Dedifferentiated amniotic fluid mesenchymal stem cell (primary cell): ENCODE data around the gene EFNA4.

ENCODE experiments used
- DNase-seq: peaks from one replicate; pipeline ENCODE4 v3.0.0-alpha.2; 2016; ENCODE audit errors: extremely low spot score

EFNA4 gene

DNA sequence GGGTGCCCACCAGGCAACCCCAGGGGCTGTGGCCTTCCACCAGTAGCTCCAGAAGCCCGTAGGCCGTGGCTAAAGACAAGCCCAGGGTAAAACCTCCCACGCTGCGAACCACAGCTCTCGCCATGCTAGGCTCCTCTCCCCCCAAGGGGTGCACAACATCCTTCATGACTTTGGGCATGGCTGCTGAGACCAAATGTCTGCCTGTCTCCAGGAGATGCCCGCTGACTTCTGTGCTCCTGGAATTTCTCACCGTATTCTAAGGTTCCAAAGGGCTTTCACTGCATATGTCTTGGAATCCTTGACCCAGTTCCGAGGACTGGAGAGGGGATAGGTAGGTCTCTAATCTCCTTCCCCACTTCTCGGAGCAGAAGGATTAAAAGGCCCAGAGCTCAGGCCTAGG lies 30.0 kb upstream of the EFNA4 start, which contains the start of the genes DCST1 and DCST2:
DCST1 (plus strand) TSS at position 301 of the 400 bp plus-strand sequence. CDS start 213 bp downstream, outside the sequence.
DCST2 (minus strand) TSS at position 258 of the 400 bp plus-strand sequence; CDS start at position 178, 80 bp downstream.
- no peak for DNase-seq

DNA sequence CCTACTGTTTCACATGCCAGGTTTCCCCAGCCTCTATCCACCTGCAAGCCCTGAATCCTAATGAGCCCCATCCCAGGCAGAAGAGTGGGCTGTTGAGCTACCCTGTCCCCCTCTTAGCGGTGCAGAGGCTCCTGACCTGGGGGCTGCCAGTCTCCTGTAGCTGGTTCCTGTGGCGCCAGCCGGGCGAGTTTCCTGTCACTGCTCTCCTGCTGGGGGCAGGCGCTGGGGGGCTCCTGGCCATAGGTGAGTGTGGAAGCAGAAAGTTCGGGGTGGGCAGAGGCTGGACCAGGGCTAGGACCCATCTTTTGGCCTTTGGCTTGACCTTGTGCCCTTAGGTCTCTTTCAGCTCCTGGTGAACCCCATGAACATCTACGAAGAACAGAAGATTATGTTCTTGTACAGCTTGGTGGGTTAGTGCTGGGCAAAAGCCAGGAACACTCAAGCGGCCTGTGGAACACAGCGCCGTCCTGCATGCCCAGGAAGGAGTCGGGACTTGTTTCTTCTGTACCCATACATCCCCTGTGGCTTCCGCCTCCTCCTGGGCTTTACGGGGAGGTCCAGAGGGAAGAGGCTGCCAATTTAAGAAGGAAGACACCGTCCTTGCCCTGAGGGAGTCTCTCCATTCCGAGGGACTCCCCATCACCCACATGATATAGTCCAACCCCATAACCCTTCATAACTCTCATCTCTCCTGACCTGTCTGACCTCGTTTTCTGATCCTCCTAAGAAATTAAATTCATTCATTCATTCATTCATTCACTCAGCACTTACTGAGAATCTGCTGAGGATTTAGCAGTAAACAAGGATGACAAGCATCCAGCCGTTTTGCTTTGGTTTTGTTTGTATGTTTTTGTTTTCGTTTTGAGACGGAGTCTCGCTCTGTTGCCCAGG lies 29.0 kb upstream of the EFNA4 start:
- DNase-seq, result no peak

DNA sequence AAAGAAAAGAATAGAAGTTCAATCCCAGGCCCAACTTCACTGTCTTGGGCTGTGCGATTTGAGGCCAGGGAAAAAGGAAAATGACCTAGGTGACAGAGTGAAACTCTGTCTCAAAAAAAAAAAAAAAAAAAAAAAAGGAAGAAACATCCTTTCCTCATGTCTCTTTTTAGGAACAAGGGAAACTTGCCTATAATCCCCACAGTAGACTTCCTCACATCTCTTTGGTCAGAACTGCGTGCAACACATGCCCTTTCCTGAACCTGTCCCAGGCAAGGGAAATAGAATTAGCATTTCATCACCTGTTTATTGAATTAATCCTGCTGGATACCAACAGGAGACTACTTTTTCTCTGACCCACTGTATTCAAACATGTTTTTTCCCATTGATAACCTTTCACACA lies 27.6 kb upstream of the EFNA4 start:
- no peak for DNase-seq

DNA sequence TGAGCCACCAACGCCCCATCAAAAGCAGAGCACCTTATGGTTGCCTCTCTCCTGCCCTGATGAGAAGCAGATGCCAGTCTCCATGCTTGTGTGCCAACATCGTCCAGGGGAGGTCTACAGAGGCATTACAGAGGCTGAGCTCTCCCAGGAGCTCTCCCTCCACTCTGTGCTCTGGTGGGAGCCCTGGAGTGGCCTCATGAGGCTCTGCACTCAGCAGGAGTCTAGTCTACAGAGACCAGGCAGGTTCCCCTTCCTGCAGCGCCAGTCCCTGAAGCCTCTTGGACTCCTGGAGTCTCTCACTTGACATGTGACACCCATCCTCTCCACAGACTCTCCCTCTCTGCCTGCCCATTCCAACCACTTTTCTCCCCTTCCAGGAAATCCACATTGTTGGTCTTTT lies 26.5 kb upstream of the EFNA4 start:
- no peak for DNase-seq

DNA sequence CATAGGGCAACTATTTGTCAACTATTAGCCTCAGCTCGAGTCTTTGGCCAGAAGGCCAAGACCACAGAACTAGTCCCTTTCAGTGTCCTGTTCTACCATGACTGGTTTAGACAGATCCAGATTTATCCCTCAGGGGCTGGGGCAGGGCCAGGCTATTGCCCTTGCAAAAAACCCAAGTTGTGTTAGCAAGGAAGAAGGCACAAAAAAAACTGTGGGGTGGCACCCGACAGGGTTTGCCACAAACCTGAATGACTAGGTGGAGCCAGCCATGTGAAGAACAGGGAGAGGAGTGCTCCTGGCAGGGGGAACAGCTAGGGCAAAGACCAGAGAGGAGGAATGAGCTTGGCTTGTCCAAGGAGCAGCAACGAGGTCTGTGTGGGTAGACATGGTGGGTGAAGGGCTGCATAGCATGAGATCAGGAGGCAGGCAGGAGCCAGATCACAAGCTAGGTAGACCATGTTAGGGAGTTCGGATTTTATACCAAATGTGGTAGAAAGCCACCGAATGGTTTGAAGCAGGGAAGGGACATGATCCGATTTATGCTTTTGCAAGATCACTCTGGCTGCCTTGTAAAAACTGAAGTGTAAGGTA lies 25.6 kb upstream of the EFNA4 start:
- no peak for DNase-seq

DNA sequence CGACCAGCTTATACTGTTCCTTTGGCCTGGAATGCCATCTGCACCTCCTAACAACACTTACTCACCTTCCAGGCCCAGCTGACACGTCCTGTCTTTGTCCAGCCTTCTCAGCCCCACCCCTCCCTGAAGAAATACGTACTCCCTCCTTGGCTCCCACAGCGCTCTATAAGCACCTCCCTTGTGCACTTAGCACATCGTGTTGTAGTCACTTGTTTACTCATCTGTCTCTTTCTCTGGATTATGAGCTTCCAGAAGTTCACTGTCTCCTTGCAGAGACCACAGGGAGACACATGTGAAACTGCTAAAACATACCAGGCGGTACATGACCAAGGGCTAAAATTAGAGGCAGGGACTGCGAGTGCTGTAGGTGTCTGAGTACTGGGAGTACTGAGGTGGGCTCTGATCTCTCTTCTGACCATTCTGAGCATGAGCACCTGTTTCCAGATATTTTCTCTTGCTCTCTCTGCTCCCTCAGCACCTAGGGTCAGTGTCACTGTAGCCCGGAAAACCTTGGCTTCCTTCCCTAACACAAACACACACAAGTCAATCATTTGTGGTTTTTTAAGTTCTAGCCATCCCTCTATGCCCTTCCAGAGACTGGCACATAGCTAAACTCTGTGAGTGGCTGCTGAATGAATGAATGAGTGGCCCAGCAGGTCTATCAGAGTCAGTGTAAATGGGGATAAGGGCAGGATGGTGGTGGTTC lies 24.8 kb upstream of the EFNA4 start:
- DNase-seq, result no peak

DNA sequence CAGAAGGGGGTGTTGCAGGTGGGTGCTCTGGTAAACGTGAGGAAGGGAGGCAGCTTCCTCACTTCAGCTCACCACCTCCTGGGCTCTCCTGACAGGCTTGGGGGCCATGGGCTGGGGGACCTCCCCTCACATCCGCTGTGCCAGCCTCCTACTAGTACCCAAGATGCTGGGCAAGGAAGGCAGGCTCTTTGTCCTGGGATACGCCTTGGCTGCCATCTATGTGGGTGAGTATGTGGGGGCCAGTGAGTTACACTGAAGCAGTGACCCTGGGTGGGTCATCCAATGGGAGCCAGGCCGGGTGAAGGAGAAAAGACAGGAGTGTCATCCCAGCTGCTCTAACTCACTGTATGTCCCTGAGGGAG lies 24.3 kb upstream of the EFNA4 start:
- no peak for DNase-seq

DNA sequence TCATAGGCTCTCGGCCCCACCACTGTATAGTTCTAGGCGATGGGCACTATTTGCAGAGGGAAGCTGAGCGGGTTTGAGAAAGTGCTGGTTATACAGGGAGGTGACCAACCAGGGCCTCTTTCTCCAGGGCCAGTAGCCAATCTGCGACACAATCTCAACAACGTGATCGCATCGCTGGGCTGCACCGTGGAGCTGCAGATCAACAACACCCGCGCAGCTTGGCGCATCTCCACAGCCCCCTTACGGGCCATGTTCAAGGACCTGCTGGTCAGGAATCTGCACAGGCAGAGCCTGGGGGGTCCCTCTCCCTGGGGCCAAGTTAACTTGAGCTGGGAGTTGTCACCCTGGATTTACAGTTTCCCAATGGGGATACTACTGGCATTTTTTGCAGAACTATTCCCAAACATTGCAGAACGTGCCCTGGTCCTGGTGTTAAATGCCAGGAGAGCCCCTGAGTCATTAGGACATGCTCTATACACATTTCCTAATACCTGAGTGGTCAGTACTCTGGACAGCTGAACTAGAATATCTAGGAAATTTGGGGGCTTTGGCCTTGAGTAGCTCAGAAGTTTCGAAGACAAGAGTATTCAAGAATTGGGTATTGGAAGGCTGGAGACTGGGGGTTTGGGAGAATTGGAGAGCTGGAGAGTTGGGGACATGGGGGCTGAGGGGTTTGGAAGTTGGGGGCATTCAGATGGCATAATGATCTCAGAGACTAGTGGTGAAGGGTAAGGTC lies 23.0 kb upstream of the EFNA4 start:
- no peak for DNase-seq

DNA sequence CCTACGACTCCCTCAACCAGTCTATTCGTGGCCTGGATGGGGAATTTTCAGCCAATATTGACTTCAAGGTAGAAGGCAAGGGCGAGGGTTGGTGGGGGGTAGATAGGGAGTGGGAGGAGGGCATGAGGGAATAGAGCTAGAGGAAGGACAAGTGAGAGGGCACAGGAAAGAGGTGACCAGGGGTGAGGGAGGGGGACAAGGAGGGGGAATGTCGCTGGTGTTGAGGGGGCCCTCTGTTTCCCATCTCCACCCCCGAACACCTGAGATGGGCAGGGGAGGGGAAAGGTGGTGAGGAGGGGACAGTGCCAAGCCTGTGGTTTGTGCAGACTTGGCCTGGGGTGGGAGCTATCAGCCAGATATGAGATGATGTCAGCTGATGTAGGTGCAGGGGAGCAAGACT lies 20.8 kb upstream of the EFNA4 start:
- no peak for DNase-seq

DNA sequence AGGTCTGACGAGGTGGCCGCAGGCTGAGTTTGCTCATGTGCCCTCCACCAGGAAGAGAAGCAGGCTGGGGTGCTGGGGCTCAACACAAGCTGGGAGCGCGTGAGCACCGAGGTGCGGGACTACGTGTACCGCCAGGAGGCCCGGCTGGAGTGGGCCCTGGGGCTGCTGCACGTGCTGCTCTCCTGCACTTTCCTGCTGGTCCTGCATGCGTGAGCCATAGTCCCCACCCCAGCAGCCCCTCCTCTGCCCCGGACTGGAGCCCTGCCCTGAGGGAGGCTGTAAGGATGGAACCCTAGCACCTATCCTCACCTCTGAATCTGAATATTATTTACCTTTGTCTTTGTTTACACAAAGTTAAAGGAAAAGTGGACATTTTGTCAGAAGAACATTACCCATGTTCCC lies 20.2 kb upstream of the EFNA4 start:
- DNase-seq, result no peak

DNA sequence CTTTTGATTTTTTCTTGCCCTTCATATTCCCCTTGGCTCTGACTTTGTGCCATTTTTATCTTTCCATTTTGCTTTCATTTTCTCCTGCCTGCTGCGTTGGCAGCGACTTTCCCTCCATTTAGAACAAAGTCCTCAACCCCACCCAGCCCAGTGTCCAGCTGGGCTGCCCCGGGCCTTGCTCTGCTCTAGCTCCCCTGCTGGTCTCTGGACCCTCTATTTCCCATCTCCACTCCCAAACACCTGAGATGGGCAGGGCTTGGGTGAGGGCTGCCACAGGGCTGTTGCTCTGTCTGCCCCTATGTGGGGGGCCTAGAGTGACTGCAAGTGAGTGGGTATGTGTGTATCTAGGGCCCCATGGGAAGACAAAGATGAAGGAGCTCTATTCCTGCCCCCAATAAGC lies 19.7 kb upstream of the EFNA4 start:
- no peak for DNase-seq

DNA sequence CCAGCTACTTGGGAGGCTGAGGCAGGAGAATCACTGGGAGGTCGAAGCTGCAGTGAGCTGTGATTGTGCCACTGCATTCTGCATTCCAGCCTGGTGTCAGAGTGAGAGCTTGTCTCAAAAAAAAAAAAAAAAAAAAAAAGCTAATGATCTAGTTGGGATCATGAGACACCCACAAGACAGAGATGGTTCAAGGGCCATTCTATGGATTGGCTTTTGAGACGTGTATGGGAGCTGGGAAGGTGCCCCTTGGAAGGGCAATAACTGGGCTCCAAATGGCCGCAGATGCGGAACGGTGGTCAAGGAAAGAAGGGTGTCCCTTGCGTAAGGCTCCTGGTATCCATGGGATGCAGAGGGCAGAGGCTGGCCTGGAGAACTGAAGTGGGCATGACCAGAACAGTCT lies 19.2 kb upstream of the EFNA4 start:
- DNase-seq, result no peak

DNA sequence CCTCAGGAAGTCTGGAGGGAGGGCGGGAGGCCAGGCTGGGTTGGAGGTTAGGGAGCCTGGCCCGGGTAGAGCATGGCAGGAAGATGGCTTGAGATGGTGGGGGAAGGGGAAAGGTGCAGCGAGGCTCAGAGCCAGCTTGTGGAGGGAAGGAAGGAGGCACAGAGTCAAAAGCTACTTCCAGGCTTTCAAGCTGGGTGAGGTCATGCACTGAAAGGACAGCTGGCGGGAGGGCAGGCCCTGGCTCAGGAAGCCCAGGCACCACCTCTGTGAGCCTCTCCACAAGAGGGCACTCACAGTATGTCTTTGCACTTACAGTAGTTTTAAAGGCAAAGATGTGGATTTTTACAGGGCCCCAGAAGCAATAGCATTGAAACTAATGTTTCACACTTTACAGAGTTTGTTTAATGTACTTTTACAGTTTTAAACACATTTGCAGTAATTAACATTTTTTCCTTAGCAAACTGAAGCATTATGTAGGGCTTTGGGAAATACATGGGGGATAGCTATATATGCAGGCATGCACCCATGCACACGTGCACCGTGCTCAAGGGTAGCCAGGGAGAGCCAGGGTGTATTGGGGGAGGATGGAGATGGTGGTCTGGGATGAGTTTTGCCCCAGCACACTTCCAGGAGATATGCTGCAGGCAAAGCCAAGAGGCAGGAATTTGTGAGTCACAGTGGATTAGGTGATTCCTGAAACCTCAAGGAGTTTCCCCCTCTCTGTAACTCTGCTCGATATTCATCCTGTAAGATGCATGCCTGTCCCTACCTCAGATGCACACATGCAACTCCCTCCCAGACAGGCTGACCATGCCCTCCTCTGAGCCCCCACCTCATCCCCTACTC lies 18.5 kb upstream of the EFNA4 start:
- peak; percentile 60 for DNase-seq

DNA sequence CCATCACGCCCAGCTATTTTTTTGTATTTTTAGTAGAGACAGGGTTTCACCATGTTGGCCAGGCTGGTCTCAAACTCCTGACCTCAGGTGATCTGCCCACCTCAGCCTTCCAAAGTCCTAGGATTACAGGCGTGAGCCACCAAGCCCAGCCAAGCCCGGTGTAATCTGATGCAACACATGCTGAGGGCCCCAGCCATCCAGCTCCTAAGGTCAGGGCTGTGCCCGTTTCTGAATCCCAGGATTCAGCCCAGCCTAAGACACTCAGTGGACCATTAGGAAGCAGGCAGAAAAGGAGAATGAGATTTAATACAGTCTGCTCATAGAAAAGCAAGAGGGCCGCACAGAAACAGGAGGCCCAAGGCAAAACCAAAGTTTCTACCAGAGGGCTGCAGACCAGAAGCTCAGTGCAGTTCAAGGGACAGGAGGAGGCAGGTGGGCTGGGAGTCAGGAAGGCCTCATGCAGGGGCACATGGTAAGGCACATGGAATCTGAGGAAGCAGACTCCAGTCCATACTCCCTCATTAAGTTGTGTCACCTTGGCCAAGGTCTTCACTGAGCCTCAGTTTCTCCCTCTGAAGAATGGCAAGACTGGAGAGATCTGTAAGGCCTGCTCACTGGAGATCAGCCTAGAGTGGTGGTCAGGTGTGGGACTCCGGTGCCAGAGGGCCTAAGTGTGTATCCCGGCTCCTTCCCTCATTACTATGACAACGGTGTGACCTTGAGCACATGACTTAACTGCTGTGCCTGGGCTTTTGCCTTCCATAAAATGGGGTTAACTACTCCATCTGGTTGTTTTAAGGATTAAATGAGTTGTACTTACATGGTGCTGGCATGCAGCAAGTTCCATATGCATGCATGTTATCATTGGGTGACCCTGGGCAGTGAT lies 14.8 kb upstream of the EFNA4 start:
- no peak for DNase-seq

DNA sequence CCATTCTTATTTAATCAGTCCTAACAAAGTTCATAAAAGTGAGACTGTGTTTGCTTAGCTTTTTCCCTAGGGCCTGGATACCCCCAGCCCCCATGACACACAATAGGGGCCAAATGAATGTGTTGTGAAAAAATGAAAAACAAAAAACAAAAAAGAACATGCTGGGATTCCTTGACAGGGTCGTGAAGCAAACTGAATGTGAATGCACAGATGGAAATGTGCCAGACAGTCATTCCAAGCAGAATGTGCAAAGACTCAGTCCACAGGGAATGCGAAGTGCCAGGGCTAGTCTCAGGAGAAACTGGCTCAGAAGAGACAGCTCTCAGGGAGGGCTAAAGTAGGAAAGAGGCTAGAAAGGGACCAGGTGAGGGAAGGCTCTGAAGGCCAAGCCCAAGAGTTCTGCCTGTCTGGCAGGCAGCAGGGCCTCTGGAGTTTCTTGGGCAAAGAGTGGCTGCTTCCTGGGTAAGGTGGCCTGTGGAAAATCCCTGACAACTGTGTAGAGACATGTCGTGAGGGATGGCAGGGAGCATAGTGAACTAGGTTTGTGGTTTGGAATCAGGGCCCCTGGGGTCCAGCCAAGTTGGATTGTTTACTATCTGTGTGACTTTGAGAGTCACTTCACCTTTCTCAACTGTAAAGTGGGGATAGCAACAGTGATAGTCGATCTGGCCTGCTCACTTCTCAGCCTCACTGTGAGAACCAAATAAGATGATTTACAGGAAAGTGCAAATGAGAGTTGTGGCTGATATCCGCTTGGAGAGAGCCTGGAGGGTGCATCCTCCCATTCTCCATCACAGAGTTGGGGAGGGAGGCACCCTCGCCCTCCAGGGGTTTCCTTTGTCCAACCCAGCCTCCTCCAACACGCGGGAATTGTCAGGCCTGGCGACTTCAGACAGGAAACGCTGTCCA lies 13.6 kb upstream of the EFNA4 start:
- no peak for DNase-seq

DNA sequence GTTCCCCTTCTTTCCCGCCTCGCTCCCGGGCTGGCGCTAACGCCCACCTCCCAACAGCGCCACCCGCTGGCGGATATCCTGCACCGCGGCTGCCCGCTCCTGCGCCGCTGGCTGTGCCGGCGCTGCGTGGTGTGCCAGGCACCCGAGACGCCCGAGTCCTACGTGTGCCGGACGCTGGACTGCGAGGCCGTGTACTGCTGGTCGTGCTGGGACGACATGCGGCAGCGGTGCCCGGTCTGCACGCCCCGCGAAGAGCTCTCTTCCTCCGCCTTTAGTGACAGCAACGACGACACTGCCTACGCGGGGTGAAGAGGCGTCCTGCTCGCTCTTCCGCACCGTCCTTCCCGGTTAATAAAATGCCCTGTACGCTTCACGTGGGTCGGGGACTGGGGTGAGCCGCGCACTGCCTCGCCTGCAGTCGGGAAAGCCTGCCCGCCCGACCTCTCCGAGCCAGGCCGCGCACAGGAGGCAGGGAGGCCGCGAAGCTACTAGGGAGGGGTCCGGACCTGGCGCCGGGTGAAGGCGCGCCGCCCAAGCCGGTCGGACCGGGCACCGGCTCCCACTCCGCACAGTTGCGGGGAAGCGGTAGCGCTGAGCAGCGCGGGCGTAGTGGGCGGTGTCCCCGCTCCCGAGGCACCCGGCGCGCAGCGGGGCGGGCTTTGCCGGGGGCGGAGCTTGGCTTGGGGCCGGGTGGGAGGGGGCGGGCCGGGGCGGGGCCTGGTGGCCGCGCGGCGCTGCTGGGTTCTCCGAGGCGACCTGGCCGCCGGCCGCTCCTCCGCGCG lies 12.8 kb upstream of the EFNA4 start, which contains the start of gene ADAM15:
ADAM15 (plus strand) TSS at position 757 of the 782 bp plus-strand sequence. CDS start 71 bp downstream, outside the sequence.
- DNase-seq, result peak; percentile 62

DNA sequence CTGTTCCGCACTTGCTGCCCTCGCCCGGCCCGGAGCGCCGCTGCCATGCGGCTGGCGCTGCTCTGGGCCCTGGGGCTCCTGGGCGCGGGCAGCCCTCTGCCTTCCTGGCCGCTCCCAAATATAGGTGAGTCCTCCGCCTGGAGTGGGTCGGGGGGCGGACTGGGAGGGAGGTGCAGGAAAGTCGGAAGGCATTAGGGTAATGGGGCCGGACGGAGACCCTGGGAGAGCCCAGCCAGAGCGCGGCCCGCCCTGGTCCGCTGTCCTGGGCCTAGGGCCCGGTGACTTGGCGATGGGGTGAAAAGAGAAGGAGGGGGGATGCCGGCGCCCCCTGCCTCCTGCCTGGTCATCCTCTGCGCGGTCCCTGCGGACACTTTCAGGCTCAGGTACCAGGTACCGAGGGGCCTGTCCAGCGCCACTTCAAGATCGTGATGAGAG lies 12.2 kb upstream of the EFNA4 start:
- no peak for DNase-seq
